Natural killer cell treated with Interleukin-12 subunit alpha and Interleukin-12 subunit beta and Interleukin-15 and Interleukin-18, amount 100 ng/mL, for 72 hours (primary cell): ENCODE measurements around the gene DNMT3B. TPM values are rescaled to one million over a fixed set of nuclear protein-coding genes. Genes with fewer than 3 reads are reported as not detected.

Experiments
- ATAC-seq, 2 donors: fragments of 150-1000 bp; cut with Tn5 transposase in 1 of 2; sonication (Bioruptor Pico), chemical (Tn5 transposase) in 1 of 2; 2 replicates each; pipeline ENCODE4 v1.10.0; 2021
- DNase-seq: peaks from one replicate; pipeline ENCODE4 v3.0.0; 2022; ENCODE audit warnings: low spot score
- H3K27ac Mint-ChIP-seq, 2 donors: 1 replicate in 1 of 2; 2 replicates in 1 of 2; pipeline ENCODE4 v1.8.0; 2022; ENCODE audit warnings: mixed read lengths in 2 of 2, mild to moderate bottlenecking in 1 of 2, moderate library complexity in 1 of 2
- H3K27me3 Mint-ChIP-seq, 2 donors: 1 replicate in 1 of 2; 2 replicates in 1 of 2; pipeline ENCODE4 v1.8.0; 2022; ENCODE audit warnings: mixed read lengths in 2 of 2
- H3K36me3 Mint-ChIP-seq: one replicate; pipeline ENCODE4 v1.8.0; 2022; ENCODE audit warnings: mixed read lengths
- H3K4me1 Mint-ChIP-seq, 2 donors: 1 replicate in 1 of 2; 2 replicates in 1 of 2; pipeline ENCODE4 v1.8.0; 2022; ENCODE audit warnings: low read depth in 2 of 2, mixed read lengths in 2 of 2, mild to moderate bottlenecking in 1 of 2
- H3K4me3 Mint-ChIP-seq: one replicate; pipeline ENCODE4 v1.8.0; 2022; ENCODE audit warnings: mixed read lengths
- H3K9me3 Mint-ChIP-seq: 2 replicates; pipeline ENCODE4 v1.8.0; 2022; ENCODE audit warnings: mixed read lengths
- total RNA-seq, 2 donors: library from RNA; stranded (reverse); gene quantifications; one replicate each; pipeline ENCODE4 v1.2.3, GENCODE V29; 2022

Gene DNMT3B
- total RNA-seq, 2 donors from 2014 or later = 0.81 to 2.2 TPM

- Mint-ChIP-seq H3K27ac (no peak overlapping the region), H3K9me3 (no peaks in the 10 kb centered on the region), H3K36me3 (no peaks in the 10 kb centered on the region), H3K4me1 (peaks cover 6 to 8% of the 10 kb centered on the region in 2 donors), H3K27me3 (no peaks in the 10 kb centered on the region), H3K4me3 (no peak overlapping the region)
- DNase-seq (no peak), ATAC-seq (no peak)
These were observed 11.0 kb downstream of the DNMT3B start for GRCh38 chr20:32773223-32773622.

- peaks cover 10 to 12% of the 10 kb centered on the region in 2 donors for H3K4me1 Mint-ChIP-seq
- H3K36me3 Mint-ChIP-seq = no peaks in the 10 kb centered on the region
- no peak for DNase-seq
- H3K27ac Mint-ChIP-seq = no peak overlapping the region
- no peaks in the 10 kb centered on the region for H3K9me3 Mint-ChIP-seq
- H3K27me3 Mint-ChIP-seq = no peaks in the 10 kb centered on the region
- no peak for ATAC-seq
- no peak overlapping the region for H3K4me3 Mint-ChIP-seq
These were observed 11.7 kb downstream of the DNMT3B start for GRCh38 chr20:32773855-32774254.

- Mint-ChIP-seq H3K36me3 (no peaks in the 10 kb centered on the region), H3K4me1 (peaks cover 10 to 12% of the 10 kb centered on the region in 2 donors), H3K27me3 (no peaks in the 10 kb centered on the region), H3K27ac (no peak overlapping the region), H3K4me3 (no peak overlapping the region), H3K9me3 (no peaks in the 10 kb centered on the region)
- DNase-seq = no peak
- no peak for ATAC-seq
These were observed 13.3 kb downstream of the DNMT3B start for GRCh38 chr20:32775336-32775991.

- Mint-ChIP-seq H3K27me3 (no peaks in the 10 kb centered on the region), H3K4me1 (peaks cover 4 to 10% of the 10 kb centered on the region in 2 donors), H3K27ac (no peak overlapping the region), H3K4me3 (no peak overlapping the region), H3K9me3 (no peaks in the 10 kb centered on the region), H3K36me3 (no peaks in the 10 kb centered on the region)
- no peak for ATAC-seq
- DNase-seq = no peak
These were observed 15.2 kb downstream of the DNMT3B start for GRCh38 chr20:32777177-32777956.

- Mint-ChIP-seq H3K27me3 (no peaks in the 10 kb centered on the region), H3K36me3 (no peaks in the 10 kb centered on the region), H3K4me1 (peaks cover 4 to 10% of the 10 kb centered on the region in 2 donors), H3K4me3 (no peak overlapping the region), H3K9me3 (no peaks in the 10 kb centered on the region), H3K27ac (no peak overlapping the region)
- ATAC-seq (no peak), DNase-seq (no peak)
These were observed 17.5 kb downstream of the DNMT3B start for GRCh38 chr20:32779500-32780211.

- DNase-seq (no peak), ATAC-seq (peak in 1 of 2 donors; percentile 4)
- no peaks in the 10 kb centered on the region for H3K9me3 Mint-ChIP-seq
- no peaks in the 10 kb centered on the region for H3K27me3 Mint-ChIP-seq
- H3K4me3 Mint-ChIP-seq = no peak overlapping the region
- H3K4me1 Mint-ChIP-seq = peaks cover 4 to 10% of the 10 kb centered on the region in 2 donors
- H3K27ac Mint-ChIP-seq = no peak overlapping the region
- H3K36me3 Mint-ChIP-seq = no peaks in the 10 kb centered on the region
These were observed 18.1 kb downstream of the DNMT3B start for GRCh38 chr20:32780278-32780677.

- Mint-ChIP-seq H3K4me3 (no peak overlapping the region), H3K36me3 (no peaks in the 10 kb centered on the region), H3K9me3 (no peaks in the 10 kb centered on the region), H3K27me3 (no peaks in the 10 kb centered on the region), H3K27ac (no peak overlapping the region), H3K4me1 (peaks cover 4 to 10% of the 10 kb centered on the region in 2 donors)
- DNase-seq = no peak
- no peak for ATAC-seq
These were observed 18.8 kb downstream of the DNMT3B start for GRCh38 chr20:32780749-32781655.

- Mint-ChIP-seq H3K36me3 (no peaks in the 10 kb centered on the region), H3K27ac (no peak overlapping the region), H3K27me3 (no peaks in the 10 kb centered on the region), H3K4me1 (peaks cover 0 to 11% of the 10 kb centered on the region in 2 donors), H3K9me3 (no peaks in the 10 kb centered on the region), H3K4me3 (no peak overlapping the region)
- DNase-seq (no peak), ATAC-seq (no peak)
These were observed 22.3 kb downstream of the DNMT3B start for GRCh38 chr20:32784369-32785080.

- Mint-ChIP-seq H3K4me1 (peaks cover 0 to 11% of the 10 kb centered on the region in 2 donors), H3K4me3 (no peak overlapping the region), H3K36me3 (no peaks in the 10 kb centered on the region), H3K9me3 (no peaks in the 10 kb centered on the region), H3K27ac (no peak overlapping the region), H3K27me3 (no peaks in the 10 kb centered on the region)
- ATAC-seq (no peak), DNase-seq (peak; percentile 45)
These were observed 24.0 kb downstream of the DNMT3B start for GRCh38 chr20:32786059-32786760.

- H3K27me3 Mint-ChIP-seq = no peaks in the 10 kb centered on the region
- H3K9me3 Mint-ChIP-seq = no peaks in the 10 kb centered on the region
- ATAC-seq (peak in 1 of 2 donors; percentile 14), DNase-seq (peak; percentile 47)
- H3K4me3 Mint-ChIP-seq = no peak overlapping the region
- no peaks in the 10 kb centered on the region for H3K36me3 Mint-ChIP-seq
- peaks cover 0 to 8% of the 10 kb centered on the region in 2 donors for H3K4me1 Mint-ChIP-seq
- no peak overlapping the region for H3K27ac Mint-ChIP-seq
These were observed 25.0 kb downstream of the DNMT3B start for GRCh38 chr20:32787168-32787567.

GRCh38 chr20:32789896-32790750 is 27.9 kb downstream of the DNMT3B start:
- no peak overlapping the region for H3K27ac Mint-ChIP-seq
- H3K27me3 Mint-ChIP-seq = no peaks in the 10 kb centered on the region
- H3K4me1 Mint-ChIP-seq = peaks cover 0 to 8% of the 10 kb centered on the region in 2 donors
- no peak overlapping the region for H3K4me3 Mint-ChIP-seq
- ATAC-seq = peak; percentile 79 to 82
- DNase-seq = peak; percentile 84
- H3K36me3 Mint-ChIP-seq = no peaks in the 10 kb centered on the region
- no peaks in the 10 kb centered on the region for H3K9me3 Mint-ChIP-seq

GRCh38 chr20:32790751-32791057 is 28.5 kb downstream of the DNMT3B start:
- Mint-ChIP-seq H3K36me3 (no peaks in the 10 kb centered on the region), H3K27me3 (no peaks in the 10 kb centered on the region), H3K9me3 (no peaks in the 10 kb centered on the region), H3K4me1 (peaks cover 0 to 8% of the 10 kb centered on the region in 2 donors), H3K27ac (no peak overlapping the region), H3K4me3 (no peak overlapping the region)
- DNase-seq (no peak), ATAC-seq (no peak)
